Endothelial cell of umbilical vein (primary cell): ENCODE data around the gene ZSCAN2.
"Not testable (repeated sequence)": the region's sequence is repeated elsewhere in the genome, so short reads cannot be mapped to it uniquely, and the experiment has no call there.

Experiments used
- CTCF ChIP-seq, 2 donors: IDR thresholded peaks; 1 replicate in 1 of 2; 2 replicates in 1 of 2; pipeline ENCODE4 v1.5.1; 2011; ENCODE audit warnings: low read length in 2 of 2, mild to moderate bottlenecking in 2 of 2, moderate library complexity in 2 of 2, control low read depth in 1 of 2, inconsistent platforms in 1 of 2, low read depth in 1 of 2; ENCODE audit not compliant: insufficient read depth in 1 of 2; ENCODE audit errors: extremely low read depth in 1 of 2
- EZH2 ChIP-seq: IDR thresholded peaks from 2 replicates; pipeline ENCODE4 v1.6.1; 2012; ENCODE audit warnings: borderline replicate concordance, low read depth, mild to moderate bottlenecking, moderate library complexity, low read length, inconsistent platforms; ENCODE audit not compliant: severe bottlenecking
- POLR2A ChIP-seq: IDR thresholded peaks from 2 replicates; pipeline ENCODE4 v1.6.1; 2012; ENCODE audit warnings: low read depth, mild to moderate bottlenecking, control low read depth, low read length
- POLR2AphosphoS5 ChIP-seq: IDR thresholded peaks from 2 replicates; pipeline ENCODE4 v1.6.1; 2012; ENCODE audit warnings: low read depth, mild to moderate bottlenecking, control low read depth, low read length, moderate library complexity; ENCODE audit not compliant: insufficient read depth

- not testable (repeated sequence) for TF ChIP-seq CTCF (IDR thresholded peaks at IDR 0.05; ENCODE audit: extremely low read depth in 1 of 2, insufficient read depth in 1 of 2, low read depth in 1 of 2, low read length in 2 of 2); POLR2A; EZH2; POLR2AphosphoS5
These were observed 41.8 kb downstream of the ZSCAN2 start for GRCh38 chr15:84642640-84643039.
